BLaER1 treated with 17β-estradiol and CSF1 and Interleukin-3, amounts not matched to agents 10 nM and 100 nM (cell line): ENCODE measurements around the gene ANKRD45.
"Not testable (repeated sequence)": the region's sequence is repeated elsewhere in the genome, so short reads cannot be mapped to it uniquely, and the experiment has no call there.

ENCODE experiments used
- H3K27ac ChIP-seq, 11 experiments: shearing (Covaris generic); formaldehyde crosslinking; 2 replicates each; pipeline ENCODE4 v1.8.1; 2022
- H3K27me3 ChIP-seq, 11 experiments: shearing (Covaris generic); formaldehyde crosslinking; 2 replicates each; pipeline ENCODE4 v1.8.1; 2022
- H3K36me3 ChIP-seq, 11 experiments: shearing (Covaris generic); formaldehyde crosslinking; 2 replicates each; pipeline ENCODE4 v1.8.1; 2022
- H3K4me1 ChIP-seq, 10 experiments: shearing (Covaris generic); formaldehyde crosslinking; 2 replicates each; pipeline ENCODE4 v1.8.1; 2022
- H3K4me2 ChIP-seq, 11 experiments: shearing (Covaris generic); formaldehyde crosslinking; 2 replicates each; pipeline ENCODE4 v1.8.1; 2022
- H3K4me3 ChIP-seq, 10 experiments: shearing (Covaris generic); formaldehyde crosslinking; 2 replicates each; pipeline ENCODE4 v1.8.1; 2022
- H3K9ac ChIP-seq, 11 experiments: shearing (Covaris generic); formaldehyde crosslinking; 2 replicates each; pipeline ENCODE4 v1.8.1; 2022
- H3K9me3 ChIP-seq, 11 experiments: shearing (Covaris generic); formaldehyde crosslinking; replicated peaks in 1 of 11; 2 replicates each; pipeline ENCODE4 v1.8.1; 2022
- H4K20me1 ChIP-seq, 11 experiments: shearing (Covaris generic); formaldehyde crosslinking; 2 replicates each; pipeline ENCODE4 v1.8.1; 2022
- Cebpa-rat ChIP-seq, 11 experiments: shearing (Covaris generic); IDR thresholded peaks; 2 replicates each; pipeline ENCODE4 v1.8.1; 2022

ANKRD45 gene

GRCh38 chr1:173590557-173590956 is 79.1 kb downstream of the ANKRD45 start:
- no peak for TF ChIP-seq Cebpa-rat (IDR thresholded peaks at IDR 0.05)
- H3K4me1 ChIP-seq: peaks cover 0 to 6% (median 0%) of the 10 kb centered on the region in 10 experiments; a peak in 1 of 20 replicates
- H4K20me1 ChIP-seq: no peaks in the 10 kb centered on the region
- no peak overlapping the region for H3K9ac ChIP-seq
- no peaks in the 10 kb centered on the region for H3K27me3 ChIP-seq
- no peak overlapping the region for H3K4me3 ChIP-seq
- no peak overlapping the region for H3K27ac ChIP-seq
- H3K36me3 ChIP-seq: no peaks in the 10 kb centered on the region
- H3K9me3 ChIP-seq: no peaks in the 10 kb centered on the region
- H3K4me2 ChIP-seq: no peak overlapping the region

- Histone ChIP-seq H3K27ac (no peak overlapping the region), H3K4me1 (no peaks in the 10 kb centered on the region), H3K4me3 (no peak overlapping the region), H3K9ac (no peak overlapping the region), H3K36me3 (no peaks in the 10 kb centered on the region), H4K20me1 (no peaks in the 10 kb centered on the region), H3K27me3 (no peaks in the 10 kb centered on the region), H3K9me3 (no peaks in the 10 kb centered on the region), H3K4me2 (no peak overlapping the region)
- no peak for TF ChIP-seq Cebpa-rat (IDR thresholded peaks at IDR 0.05)
Measured at GRCh38 chr1:173581383-173582079, 88.1 kb downstream of the ANKRD45 start.

GRCh38 chr1:173580658-173581057 is 89.0 kb downstream of the ANKRD45 start:
- Histone ChIP-seq H3K27me3 (no peaks in the 10 kb centered on the region), H3K4me3 (no peak overlapping the region), H3K9ac (no peak overlapping the region), H4K20me1 (no peaks in the 10 kb centered on the region), H3K27ac (no peak overlapping the region), H3K9me3 (no peaks in the 10 kb centered on the region), H3K4me1 (no peaks in the 10 kb centered on the region), H3K36me3 (no peaks in the 10 kb centered on the region), H3K4me2 (no peak overlapping the region)
- TF ChIP-seq Cebpa-rat (IDR thresholded peaks at IDR 0.05): no peak

- Histone ChIP-seq H3K4me1 (no peaks in the 10 kb centered on the region), H4K20me1 (no peaks in the 10 kb centered on the region), H3K9ac (no peak overlapping the region), H3K4me2 (no peak overlapping the region), H3K9me3 (no peaks in the 10 kb centered on the region), H3K27me3 (no peaks in the 10 kb centered on the region), H3K36me3 (no peaks in the 10 kb centered on the region), H3K4me3 (no peak overlapping the region), H3K27ac (no peak overlapping the region)
- no peak for TF ChIP-seq Cebpa-rat (IDR thresholded peaks at IDR 0.05)
Measured at GRCh38 chr1:173580071-173580470, 89.6 kb downstream of the ANKRD45 start.

GRCh38 chr1:173573596-173573995 is 96.1 kb downstream of the ANKRD45 start:
- Histone ChIP-seq H4K20me1 (no peaks in the 10 kb centered on the region), H3K36me3 (no peaks in the 10 kb centered on the region), H3K27ac (no peak overlapping the region), H3K9me3 (no peaks in the 10 kb centered on the region), H3K4me1 (no peaks in the 10 kb centered on the region), H3K4me3 (no peak overlapping the region), H3K9ac (no peak overlapping the region), H3K27me3 (no peaks in the 10 kb centered on the region), H3K4me2 (no peak overlapping the region)
- TF ChIP-seq Cebpa-rat (IDR thresholded peaks at IDR 0.05): no peak

- H3K4me1 ChIP-seq: no peaks in the 10 kb centered on the region
- no peak overlapping the region for H3K9ac ChIP-seq
- H3K36me3 ChIP-seq: no peaks in the 10 kb centered on the region
- peak in 1 of 11 experiments; percentile 16; a peak in 1 of 22 replicates for TF ChIP-seq Cebpa-rat (IDR thresholded peaks at IDR 0.05)
- no peaks in the 10 kb centered on the region for H3K27me3 ChIP-seq
- H4K20me1 ChIP-seq: no peaks in the 10 kb centered on the region
- no peak overlapping the region for H3K4me2 ChIP-seq
- H3K27ac ChIP-seq: no peak overlapping the region
- H3K4me3 ChIP-seq: no peak overlapping the region
- peaks cover 0 to 10% (median 0%) of the 10 kb centered on the region in 11 experiments; a peak in 5 of 22 replicates for H3K9me3 ChIP-seq
Measured at GRCh38 chr1:173572201-173572873, 97.3 kb downstream of the ANKRD45 start.

- peaks cover 0 to 18% (median 0%) of the 10 kb centered on the region in 11 experiments; a peak in 5 of 22 replicates for H3K9me3 ChIP-seq
- no peaks in the 10 kb centered on the region for H3K4me1 ChIP-seq
- H3K36me3 ChIP-seq: no peaks in the 10 kb centered on the region
- H3K27me3 ChIP-seq: no peaks in the 10 kb centered on the region
- no peaks in the 10 kb centered on the region for H4K20me1 ChIP-seq
- H3K4me2 ChIP-seq: no peak overlapping the region
- no peak overlapping the region for H3K27ac ChIP-seq
- H3K4me3 ChIP-seq: no peak overlapping the region
- no peak overlapping the region for H3K9ac ChIP-seq
- TF ChIP-seq Cebpa-rat (IDR thresholded peaks at IDR 0.05): no peak
Measured at GRCh38 chr1:173570370-173571007, 99.2 kb downstream of the ANKRD45 start.

GRCh38 chr1:173568483-173568882 is 101.2 kb downstream of the ANKRD45 start:
- Histone ChIP-seq H3K9ac (no peak overlapping the region), H3K9me3 (peaks cover 0 to 18% (median 0%) of the 10 kb centered on the region in 11 experiments; a peak in 5 of 22 replicates), H3K36me3 (no peaks in the 10 kb centered on the region), H3K4me3 (no peak overlapping the region), H3K27me3 (no peaks in the 10 kb centered on the region), H3K27ac (no peak overlapping the region), H3K4me1 (no peaks in the 10 kb centered on the region), H3K4me2 (no peak overlapping the region), H4K20me1 (no peaks in the 10 kb centered on the region)
- no peak for TF ChIP-seq Cebpa-rat (IDR thresholded peaks at IDR 0.05)

GRCh38 chr1:173563846-173564245 is 105.8 kb downstream of the ANKRD45 start:
- H3K9ac ChIP-seq, H3K36me3 ChIP-seq, H3K4me3 ChIP-seq, H3K27me3 ChIP-seq, H3K4me2 ChIP-seq, H3K4me1 ChIP-seq, H3K27ac ChIP-seq, H4K20me1 ChIP-seq: not testable (repeated sequence)
- peaks cover 0 to 18% (median 0%) of the 10 kb centered on the region in 11 experiments; a peak in 5 of 22 replicates for H3K9me3 ChIP-seq
